Breast epithelium (tissue), 4 donors: ENCODE measurements around the gene C1QTNF1. TPM values are rescaled to one million over a fixed set of nuclear protein-coding genes. Genes with fewer than 3 reads are reported as not detected.

Experiments used
- DNase-seq, 2 donors: peaks; one replicate each; pipeline ENCODE4 v3.0.0-alpha.2; 2019; ENCODE audit warnings: low spot score in 2 of 2
- H3K27ac ChIP-seq, 2 donors: fragments of 200-600 bp; sonication (generic) in 1 of 2; one replicate each; pipeline ENCODE4 v1.5.1; 2016 to 2019; ENCODE audit warnings: mild to moderate bottlenecking in 1 of 2
- H3K27me3 ChIP-seq, 2 donors: fragments of 200-600 bp; sonication (generic) in 1 of 2; one replicate each; pipeline versions ENCODE4 v1.5.1 to v1.6.0; 2017 to 2019; ENCODE audit warnings: control low read depth in 1 of 2, mild to moderate bottlenecking in 1 of 2
- H3K36me3 ChIP-seq: fragments of 200-600 bp; one replicate; pipeline ENCODE4 v1.5.1; 2019
- H3K4me1 ChIP-seq, 2 donors: fragments of 200-600 bp; sonication (generic); one replicate each; pipeline ENCODE4 v1.5.1; 2016 to 2019; ENCODE audit warnings: control low read depth in 1 of 2
- H3K4me3 ChIP-seq, 3 donors: fragments of 200-600 bp; sonication (generic); 1 replicate in 2 of 3; 2 replicates in 1 of 3; pipeline ENCODE4 v1.5.1; 2016 to 2019; ENCODE audit warnings: mild to moderate bottlenecking in 3 of 3, moderate library complexity in 2 of 3
- H3K9me3 ChIP-seq, 2 donors: fragments of 200-600 bp; sonication (generic) in 1 of 2; one replicate each; pipeline ENCODE4 v1.5.1; 2016 to 2019; ENCODE audit warnings: control low read depth in 1 of 2
- POLR2A ChIP-seq: fragments of 450-650 bp; IDR thresholded peaks from one replicate; pipeline ENCODE4 v1.6.1; 2016; ENCODE audit warnings: antibody characterized with exemption, mild to moderate bottlenecking, moderate library complexity
- POLR2AphosphoS5 ChIP-seq, 3 donors: sonication (generic); formaldehyde crosslinking; IDR thresholded peaks; one replicate each; pipeline ENCODE4 v1.6.1; 2017; ENCODE audit warnings: antibody characterized with exemption in 3 of 3
- intact Hi-C: fragments of 100-400 bp; cut with DNase I; formaldehyde crosslinking; loops from one replicate; pipeline ENCODE4 v1.15.1; 2023; ENCODE audit warnings: low total_unique reads
- total RNA-seq, 3 donors: library from RNA; depleted of rRNA; stranded (reverse); fragments of >200 nt; gene quantifications; one replicate each; pipeline ENCODE4 v1.1.0, GENCODE V29; 2016
- TF ChIP-seq, protein P1 (sequence below), 3 donors: fragments of 450-650 bp; IDR thresholded peaks; one replicate each; pipeline ENCODE4 v1.5.1; 2016 to 2017; ENCODE audit warnings: antibody characterized with exemption in 3 of 3, mild to moderate bottlenecking in 3 of 3, moderate library complexity in 3 of 3

The C1QTNF1 gene
- total RNA-seq, 3 donors from 2014 or later: 54.0 to 326 (median 61.9) TPM

DNA sequence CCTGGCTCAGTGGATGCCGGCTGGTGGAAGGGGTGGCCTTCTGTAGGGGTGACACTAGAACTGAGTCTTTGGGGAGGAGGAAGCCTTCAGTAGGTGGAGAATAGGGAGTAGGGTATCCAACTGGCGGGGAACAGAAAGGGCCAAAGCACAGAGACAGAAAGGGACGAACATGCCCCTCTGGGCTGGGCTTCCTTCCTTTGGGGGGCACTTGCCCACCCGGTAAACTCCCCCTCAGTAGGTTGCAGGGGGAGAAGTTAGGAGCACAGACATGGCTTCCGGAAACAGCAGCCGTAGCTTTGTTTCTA is 51.4 kb downstream of the C1QTNF1 start:
- TF ChIP-seq POLR2A (no peak), POLR2AphosphoS5 (IDR thresholded peaks at IDR 0.05) (no peak)
- TF ChIP-seq, protein P1, sequence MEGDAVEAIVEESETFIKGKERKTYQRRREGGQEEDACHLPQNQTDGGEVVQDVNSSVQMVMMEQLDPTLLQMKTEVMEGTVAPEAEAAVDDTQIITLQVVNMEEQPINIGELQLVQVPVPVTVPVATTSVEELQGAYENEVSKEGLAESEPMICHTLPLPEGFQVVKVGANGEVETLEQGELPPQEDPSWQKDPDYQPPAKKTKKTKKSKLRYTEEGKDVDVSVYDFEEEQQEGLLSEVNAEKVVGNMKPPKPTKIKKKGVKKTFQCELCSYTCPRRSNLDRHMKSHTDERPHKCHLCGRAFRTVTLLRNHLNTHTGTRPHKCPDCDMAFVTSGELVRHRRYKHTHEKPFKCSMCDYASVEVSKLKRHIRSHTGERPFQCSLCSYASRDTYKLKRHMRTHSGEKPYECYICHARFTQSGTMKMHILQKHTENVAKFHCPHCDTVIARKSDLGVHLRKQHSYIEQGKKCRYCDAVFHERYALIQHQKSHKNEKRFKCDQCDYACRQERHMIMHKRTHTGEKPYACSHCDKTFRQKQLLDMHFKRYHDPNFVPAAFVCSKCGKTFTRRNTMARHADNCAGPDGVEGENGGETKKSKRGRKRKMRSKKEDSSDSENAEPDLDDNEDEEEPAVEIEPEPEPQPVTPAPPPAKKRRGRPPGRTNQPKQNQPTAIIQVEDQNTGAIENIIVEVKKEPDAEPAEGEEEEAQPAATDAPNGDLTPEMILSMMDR (IDR thresholded peaks at IDR 0.05): no peak
- H3K4me3 ChIP-seq: peak overlapping the region; percentile 82 to 98 (median 95)
- intact Hi-C loops: no loop called here
- H3K36me3 ChIP-seq: no peaks in the 10 kb centered on the region
- H3K9me3 ChIP-seq: no peaks in the 10 kb centered on the region
- no peaks in the 10 kb centered on the region for H3K4me1 ChIP-seq
- DNase-seq: no peak
- peak overlapping the region; percentile 85 to 90 for H3K27ac ChIP-seq
- no peaks in the 10 kb centered on the region for H3K27me3 ChIP-seq

DNA sequence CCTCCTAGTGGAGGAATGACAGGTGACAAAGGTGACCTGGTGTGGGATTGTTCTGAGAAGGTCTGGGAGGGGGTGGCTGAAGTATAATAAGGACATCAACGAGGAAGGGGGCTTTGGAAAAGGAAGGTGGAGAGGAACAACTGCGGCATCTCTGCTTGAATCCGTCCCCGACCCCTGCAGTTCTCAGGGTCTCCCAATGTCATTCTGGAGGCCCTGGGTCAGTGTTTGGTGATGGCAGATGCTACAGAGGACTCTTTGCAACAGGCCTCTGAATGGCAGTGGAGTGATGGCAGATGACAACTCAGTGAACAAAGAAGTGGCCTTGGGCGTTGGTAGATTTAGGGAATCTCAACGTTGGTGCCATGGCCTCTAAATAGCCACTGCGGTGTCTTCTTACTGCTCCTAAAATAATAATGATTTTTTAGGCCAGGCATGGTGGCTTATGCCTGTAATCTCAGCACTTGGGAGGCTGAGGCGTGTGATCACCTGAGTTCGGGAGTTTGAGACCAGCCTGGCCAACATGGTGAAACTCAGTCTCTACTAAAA is 52.0 kb downstream of the C1QTNF1 start:
- Histone ChIP-seq H3K36me3 (no peaks in the 10 kb centered on the region), H3K4me1 (no peaks in the 10 kb centered on the region), H3K4me3 (peak overlapping the region; percentile 82 to 98 (median 95)), H3K9me3 (no peaks in the 10 kb centered on the region), H3K27me3 (no peaks in the 10 kb centered on the region), H3K27ac (peak overlapping the region in 1 of 2 donors; percentile 90)
- no peak for TF ChIP-seq POLR2A
- TF ChIP-seq POLR2AphosphoS5 (IDR thresholded peaks at IDR 0.05): no peak
- TF ChIP-seq, protein P1 (IDR thresholded peaks at IDR 0.05): no peak
- DNase-seq: no peak
- intact Hi-C loops: no loop called here

DNA sequence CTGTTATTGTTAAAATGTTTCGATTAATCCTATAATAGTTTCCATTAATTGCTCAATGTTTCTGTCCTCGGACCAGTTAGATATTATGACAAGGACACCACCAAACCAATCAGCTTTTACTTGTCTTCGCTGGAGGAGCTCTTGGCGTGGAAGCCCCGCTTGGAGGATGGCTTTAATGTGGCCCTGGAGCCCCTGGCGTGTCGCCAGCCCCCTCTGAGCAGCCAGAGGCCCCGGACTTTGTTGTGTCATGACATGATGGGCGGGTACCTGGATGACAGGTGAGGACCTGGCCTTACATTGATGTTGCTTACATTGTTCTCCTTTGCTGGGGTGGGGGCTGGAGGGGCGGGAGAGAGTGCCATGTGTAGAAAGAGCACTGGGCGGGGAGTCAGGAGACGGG is 53.6 kb downstream of the C1QTNF1 start:
- TF ChIP-seq, protein P1 (IDR thresholded peaks at IDR 0.05): no peak
- TF ChIP-seq POLR2AphosphoS5 (IDR thresholded peaks at IDR 0.05) (no peak), POLR2A (no peak)
- no peaks in the 10 kb centered on the region for H3K36me3 ChIP-seq
- H3K4me3 ChIP-seq: no peak overlapping the region
- H3K9me3 ChIP-seq: no peaks in the 10 kb centered on the region
- intact Hi-C loops: no loop called here
- no peaks in the 10 kb centered on the region for H3K27me3 ChIP-seq
- no peak overlapping the region for H3K27ac ChIP-seq
- no peak for DNase-seq
- no peaks in the 10 kb centered on the region for H3K4me1 ChIP-seq

DNA sequence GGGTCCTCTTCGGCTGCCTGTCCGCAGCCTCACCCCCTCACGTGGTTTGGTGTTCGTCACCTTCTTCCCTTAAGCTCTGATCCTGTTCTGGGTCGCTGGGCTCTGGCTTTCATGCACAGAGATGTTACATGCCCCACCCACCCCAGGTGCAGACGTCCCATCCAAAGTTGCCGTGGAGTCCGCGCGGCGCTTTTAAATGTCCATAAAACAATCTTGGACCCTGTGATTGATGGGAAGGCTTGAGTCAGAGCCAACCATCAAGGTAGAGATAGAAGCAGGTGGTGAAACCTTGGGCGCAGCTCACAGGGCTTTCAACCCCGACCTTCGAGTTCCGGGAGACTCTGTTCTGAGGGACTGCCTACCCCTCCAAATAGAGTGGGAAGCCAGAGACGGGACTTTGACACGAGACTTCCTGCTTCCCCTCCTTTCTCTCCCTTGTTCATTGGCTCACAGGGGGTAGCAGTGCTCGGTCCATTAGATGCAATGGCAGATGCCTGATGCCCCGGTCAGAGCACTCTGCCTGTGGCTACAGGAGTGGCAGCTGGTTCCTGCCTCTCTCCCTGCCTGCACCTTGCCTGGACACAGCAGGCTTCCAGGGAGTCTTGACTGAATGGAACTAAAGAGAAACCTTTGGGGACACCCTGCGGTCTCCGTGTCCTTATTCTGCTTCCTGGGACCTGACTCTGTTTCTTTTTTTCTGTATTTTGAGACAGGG is 54.7 kb downstream of the C1QTNF1 start:
- DNase-seq: no peak
- H3K4me1 ChIP-seq: no peaks in the 10 kb centered on the region
- H3K9me3 ChIP-seq: no peaks in the 10 kb centered on the region
- H3K4me3 ChIP-seq: no peak overlapping the region
- H3K27ac ChIP-seq: no peak overlapping the region
- H3K27me3 ChIP-seq: no peaks in the 10 kb centered on the region
- intact Hi-C loops: no loop called here
- no peaks in the 10 kb centered on the region for H3K36me3 ChIP-seq
- TF ChIP-seq POLR2AphosphoS5 (IDR thresholded peaks at IDR 0.05): no peak
- no peak for TF ChIP-seq POLR2A
- TF ChIP-seq, protein P1 (IDR thresholded peaks at IDR 0.05): no peak

DNA sequence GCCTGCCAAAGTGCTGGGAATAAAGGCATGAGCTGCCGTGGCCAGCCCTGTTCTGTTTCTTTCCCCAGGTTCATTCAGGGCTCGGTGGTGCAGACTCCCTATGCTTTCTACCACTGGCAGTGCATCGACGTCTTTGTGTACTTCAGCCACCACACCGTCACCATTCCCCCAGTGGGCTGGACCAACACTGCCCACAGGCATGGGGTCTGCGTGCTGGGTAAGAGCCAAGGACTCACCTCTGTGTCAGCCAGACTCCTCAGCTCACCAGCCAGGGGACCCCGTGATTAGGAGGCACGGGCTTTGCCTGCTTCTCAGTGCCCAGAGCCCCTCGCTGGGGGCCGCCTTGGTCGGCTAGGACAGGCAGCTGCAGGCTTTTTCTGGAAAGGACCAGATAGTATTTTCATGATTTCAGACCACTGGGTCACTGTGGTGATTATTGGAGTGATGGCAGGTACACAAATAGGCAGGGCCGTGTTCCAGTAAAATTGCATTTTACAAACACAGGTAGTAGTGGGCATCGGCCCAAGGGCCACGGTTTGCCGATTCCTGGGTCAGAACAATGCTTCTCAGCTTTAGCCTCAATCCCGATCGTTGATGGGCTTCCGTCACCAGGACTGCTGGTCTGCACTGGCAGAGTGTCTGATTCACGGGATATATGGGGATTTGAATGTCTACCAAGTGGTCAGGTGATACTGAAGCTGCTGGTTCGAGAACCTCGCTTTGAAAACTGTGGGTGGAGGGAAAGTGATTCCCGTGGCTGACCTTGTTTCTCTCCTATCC is 55.6 kb downstream of the C1QTNF1 start:
- H3K4me3 ChIP-seq: no peak overlapping the region
- intact Hi-C loops: no loop called here
- TF ChIP-seq, protein P1 (IDR thresholded peaks at IDR 0.05): no peak
- TF ChIP-seq POLR2AphosphoS5 (IDR thresholded peaks at IDR 0.05) (no peak), POLR2A (no peak)
- DNase-seq: no peak
- no peaks in the 10 kb centered on the region for H3K9me3 ChIP-seq
- H3K36me3 ChIP-seq: no peaks in the 10 kb centered on the region
- no peaks in the 10 kb centered on the region for H3K27me3 ChIP-seq
- H3K4me1 ChIP-seq: no peaks in the 10 kb centered on the region
- H3K27ac ChIP-seq: no peak overlapping the region
